ENCODE data around the gene MMP8.

- TF ChIP-seq, protein P1, sequence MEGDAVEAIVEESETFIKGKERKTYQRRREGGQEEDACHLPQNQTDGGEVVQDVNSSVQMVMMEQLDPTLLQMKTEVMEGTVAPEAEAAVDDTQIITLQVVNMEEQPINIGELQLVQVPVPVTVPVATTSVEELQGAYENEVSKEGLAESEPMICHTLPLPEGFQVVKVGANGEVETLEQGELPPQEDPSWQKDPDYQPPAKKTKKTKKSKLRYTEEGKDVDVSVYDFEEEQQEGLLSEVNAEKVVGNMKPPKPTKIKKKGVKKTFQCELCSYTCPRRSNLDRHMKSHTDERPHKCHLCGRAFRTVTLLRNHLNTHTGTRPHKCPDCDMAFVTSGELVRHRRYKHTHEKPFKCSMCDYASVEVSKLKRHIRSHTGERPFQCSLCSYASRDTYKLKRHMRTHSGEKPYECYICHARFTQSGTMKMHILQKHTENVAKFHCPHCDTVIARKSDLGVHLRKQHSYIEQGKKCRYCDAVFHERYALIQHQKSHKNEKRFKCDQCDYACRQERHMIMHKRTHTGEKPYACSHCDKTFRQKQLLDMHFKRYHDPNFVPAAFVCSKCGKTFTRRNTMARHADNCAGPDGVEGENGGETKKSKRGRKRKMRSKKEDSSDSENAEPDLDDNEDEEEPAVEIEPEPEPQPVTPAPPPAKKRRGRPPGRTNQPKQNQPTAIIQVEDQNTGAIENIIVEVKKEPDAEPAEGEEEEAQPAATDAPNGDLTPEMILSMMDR (IDR thresholded peaks at IDR 0.05) = no peak
- TF ChIP-seq POLR2AphosphoS5 (IDR thresholded peaks at IDR 0.05) (no peak), POLR2A (IDR thresholded peaks at IDR 0.05) (no peak)
Observed at GRCh38 chr11:102751673-102752072, 26.9 kb upstream of the MMP8 start.

All from prostate gland (tissue), 2 donors.